Measurements from ENCODE around the gene SLC27A2. TPM values are rescaled to one million over a fixed set of nuclear protein-coding genes. Genes with fewer than 3 reads are reported as not detected.
"Not testable (repeated sequence)": the region's sequence is repeated elsewhere in the genome, so short reads cannot be mapped to it uniquely, and the experiment has no call there.

The SLC27A2 gene
- total RNA-seq, 1 donor from 2014 or later, result 2.9 TPM

- intact Hi-C loops (cut with DNase I), result no loop called here
- no peak for DNase-seq
- H3K9me3 ChIP-seq, result no peaks in the 10 kb centered on the region
- ATAC-seq, result no peak
- no peaks in the 10 kb centered on the region for H3K4me1 ChIP-seq
- no peaks in the 10 kb centered on the region for H3K36me3 ChIP-seq
- H3K27me3 ChIP-seq (ENCODE audit: low read depth), result no peaks in the 10 kb centered on the region
- no peak for TF ChIP-seq CTCF (IDR thresholded peaks at IDR 0.05)
- H3K4me3 ChIP-seq, result no peak overlapping the region
- H3K27ac ChIP-seq, result no peak overlapping the region
These were observed 13.1 kb upstream of the SLC27A2 start for GRCh38 chr15:50168783-50169411.

DNA sequence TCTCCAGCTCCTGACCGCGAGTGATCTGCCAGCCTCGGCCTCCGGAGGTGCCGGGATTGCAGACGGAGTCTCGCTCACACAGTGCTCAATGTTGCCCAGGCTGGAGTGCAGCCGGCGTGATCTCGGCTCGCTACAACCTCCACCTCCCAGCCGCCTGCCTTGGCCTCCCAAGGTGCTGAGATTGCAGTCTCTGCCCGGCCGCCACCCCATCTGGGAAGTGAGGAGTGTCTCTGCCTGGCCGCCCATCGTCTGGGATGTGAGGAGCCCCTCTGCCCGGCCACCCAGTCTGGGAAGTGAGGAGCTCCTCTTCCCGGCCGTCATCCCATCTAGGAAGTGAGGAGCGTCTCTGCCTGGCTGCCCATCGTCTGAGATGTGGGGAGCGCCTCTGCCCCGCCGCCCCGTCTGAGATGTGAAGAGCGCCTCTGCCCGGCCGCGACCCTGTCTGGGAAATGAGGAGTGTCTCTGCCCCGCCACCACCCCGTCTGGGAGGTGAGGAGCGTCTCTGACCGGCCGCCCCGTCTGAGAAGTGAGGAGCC, 9.6 kb upstream of the SLC27A2 start:
- H3K9me3 ChIP-seq; H3K27me3 ChIP-seq (ENCODE audit: low read depth); H3K4me1 ChIP-seq; ATAC-seq; DNase-seq; H3K27ac ChIP-seq; H3K4me3 ChIP-seq; intact Hi-C loops (cut with DNase I); H3K36me3 ChIP-seq: not testable (repeated sequence)

DNA sequence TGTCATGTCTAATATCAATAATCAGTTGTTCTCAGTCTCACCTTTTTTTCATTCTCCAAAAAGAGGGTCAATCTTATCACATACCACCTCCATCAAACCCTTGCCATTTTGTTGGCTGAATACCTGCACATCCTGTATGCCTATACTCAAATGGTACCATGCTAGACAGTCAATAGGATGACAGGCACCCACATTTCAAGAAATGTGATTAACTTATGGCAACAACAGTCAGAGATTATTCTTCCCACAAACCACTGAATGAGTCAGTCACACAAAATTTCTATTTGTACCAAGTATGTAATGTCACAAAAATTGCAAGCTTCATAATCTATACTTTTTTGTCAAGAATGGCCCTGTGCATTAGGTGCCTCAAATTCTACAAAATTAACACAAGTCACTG, 5.1 kb upstream of the SLC27A2 start:
- TF ChIP-seq CTCF (IDR thresholded peaks at IDR 0.05), result no peak
- Histone ChIP-seq H3K4me1 (peaks cover 5% of the 10 kb centered on the region), H3K9me3 (no peaks in the 10 kb centered on the region), H3K27ac (no peak overlapping the region), H3K4me3 (no peak overlapping the region), H3K27me3 (ENCODE audit: low read depth) (peaks cover 22% of the 10 kb centered on the region), H3K36me3 (no peaks in the 10 kb centered on the region)
- intact Hi-C loops (cut with DNase I), result no loop called here
- DNase-seq (no peak), ATAC-seq (no peak)

GRCh38 chr15:50180091-50180490, 1.9 kb upstream of the SLC27A2 start:
- DNase-seq, result no peak
- Histone ChIP-seq H3K27ac (no peak overlapping the region), H3K4me1 (peaks cover 15% of the 10 kb centered on the region), H3K9me3 (no peaks in the 10 kb centered on the region), H3K36me3 (no peaks in the 10 kb centered on the region), H3K27me3 (ENCODE audit: low read depth) (peaks cover 37% of the 10 kb centered on the region), H3K4me3 (no peak overlapping the region)
- intact Hi-C loops (cut with DNase I), result no loop called here
- TF ChIP-seq CTCF (IDR thresholded peaks at IDR 0.05), result no peak
- no peak for ATAC-seq

- H3K27ac ChIP-seq, result no peak overlapping the region
- no peak for TF ChIP-seq CTCF (IDR thresholded peaks at IDR 0.05)
- intact Hi-C loops (cut with DNase I), result no loop called here
- H3K9me3 ChIP-seq, result no peaks in the 10 kb centered on the region
- H3K4me3 ChIP-seq, result no peak overlapping the region
- H3K36me3 ChIP-seq, result no peaks in the 10 kb centered on the region
- peaks cover 37% of the 10 kb centered on the region for H3K27me3 ChIP-seq (ENCODE audit: low read depth)
- no peak for ATAC-seq
- H3K4me1 ChIP-seq, result peaks cover 15% of the 10 kb centered on the region
- DNase-seq, result no peak
These were observed 1.4 kb upstream of the SLC27A2 start for GRCh38 chr15:50180582-50180981.

- intact Hi-C loops (cut with DNase I), result no loop called here
- DNase-seq, result no peak
- H3K4me3 ChIP-seq, result peak overlapping the region; percentile 70
- H3K36me3 ChIP-seq, result no peaks in the 10 kb centered on the region
- H3K9me3 ChIP-seq, result no peaks in the 10 kb centered on the region
- H3K27me3 ChIP-seq (ENCODE audit: low read depth), result peaks cover 37% of the 10 kb centered on the region
- no peak for TF ChIP-seq CTCF (IDR thresholded peaks at IDR 0.05)
- no peak overlapping the region for H3K27ac ChIP-seq
- H3K4me1 ChIP-seq, result peaks cover 15% of the 10 kb centered on the region
- ATAC-seq, result no peak
These were observed 611 bp upstream of the SLC27A2 start for GRCh38 chr15:50181201-50181968.
